ENCODE measurements around the gene ACSL3.
A peak's percentile ranks its signal among the peaks of the same experiment; 100 is the strongest.

Gene ACSL3

GRCh38 chr2:222837643-222838056 is 23.2 kb upstream of the ACSL3 start:
- no peak overlapping the region for H4K12ac ChIP-seq (ENCODE audit: low read depth, low read length)
- no peak overlapping the region for H3K4me2 ChIP-seq (ENCODE audit: low read length)
- H3K4ac ChIP-seq (ENCODE audit: low read depth, low read length): no peak overlapping the region
- no peak overlapping the region for H2AFZ ChIP-seq (ENCODE audit: insufficient read depth, low read length, poor library complexity)
- H4K91ac ChIP-seq (ENCODE audit: low read depth, low read length): no peak overlapping the region
- no peak overlapping the region for H3K9ac ChIP-seq (ENCODE audit: low read length)
- no peak overlapping the region for H3K14ac ChIP-seq (ENCODE audit: low read length)
- peaks cover 0 to 2% of the 10 kb centered on the region in 2 experiments for H3K4me1 ChIP-seq (ENCODE audit: control insufficient read depth in 1 of 2, insufficient read depth in 2 of 2, low read length in 2 of 2)
- no peak overlapping the region for H2AK5ac ChIP-seq (ENCODE audit: low read length)
- H3K27me3 ChIP-seq (ENCODE audit: insufficient read depth, low read length): no peaks in the 10 kb centered on the region
- no CpG with 5 or more reads among the region's 4 CpGs for WGBS (ENCODE audit: extremely low coverage, insufficient coverage, insufficient read length)
- no peak overlapping the region for H3K18ac ChIP-seq (ENCODE audit: low read length)
- no peak overlapping the region for H2BK120ac ChIP-seq (ENCODE audit: insufficient read depth, low read length, poor library complexity)
- H3K23ac ChIP-seq (ENCODE audit: low read length): no peak overlapping the region
- H3K9me3 ChIP-seq (ENCODE audit: insufficient read depth, low read depth, low read length): no peaks in the 10 kb centered on the region
- no peaks in the 10 kb centered on the region for H3K79me2 ChIP-seq (ENCODE audit: control insufficient read depth, insufficient read depth, low read length, poor library complexity)
- peak; percentile 83 to 93 for DNase-seq
- no peaks in the 10 kb centered on the region for H3K36me3 ChIP-seq (ENCODE audit: control insufficient read depth in 1 of 2, insufficient read depth in 2 of 2, low read length in 2 of 2)
- H3K4me3 ChIP-seq (ENCODE audit: low read depth, low read length): no peak overlapping the region
- H2BK5ac ChIP-seq (ENCODE audit: low read depth, low read length, poor library complexity): no peak overlapping the region
- H3K79me1 ChIP-seq (ENCODE audit: low read length): no peaks in the 10 kb centered on the region
- H2BK12ac ChIP-seq (ENCODE audit: low read length): no peak overlapping the region
- H3K27ac ChIP-seq (ENCODE audit: low read depth, low read length): no peak overlapping the region
- H4K8ac ChIP-seq (ENCODE audit: low read depth, low read length): no peak overlapping the region

GRCh38 chr2:222840060-222840802 is 20.6 kb upstream of the ACSL3 start:
- Histone ChIP-seq H3K9me3 (ENCODE audit: insufficient read depth, low read depth, low read length) (no peaks in the 10 kb centered on the region), H3K36me3 (ENCODE audit: control insufficient read depth in 1 of 2, insufficient read depth in 2 of 2, low read length in 2 of 2) (no peaks in the 10 kb centered on the region), H3K4me1 (ENCODE audit: control insufficient read depth in 1 of 2, insufficient read depth in 2 of 2, low read length in 2 of 2) (peaks cover 0 to 2% of the 10 kb centered on the region in 2 experiments), H3K27ac (ENCODE audit: low read depth, low read length) (no peak overlapping the region), H2BK5ac (ENCODE audit: low read depth, low read length, poor library complexity) (no peak overlapping the region), H3K4me2 (ENCODE audit: low read length) (no peak overlapping the region), H3K79me2 (ENCODE audit: control insufficient read depth, insufficient read depth, low read length, poor library complexity) (no peaks in the 10 kb centered on the region), H4K8ac (ENCODE audit: low read depth, low read length) (no peak overlapping the region), H4K12ac (ENCODE audit: low read depth, low read length) (no peak overlapping the region), H3K23ac (ENCODE audit: low read length) (no peak overlapping the region), H3K4ac (ENCODE audit: low read depth, low read length) (no peak overlapping the region), H3K79me1 (ENCODE audit: low read length) (no peaks in the 10 kb centered on the region), H2BK120ac (ENCODE audit: insufficient read depth, low read length, poor library complexity) (no peak overlapping the region), H3K18ac (ENCODE audit: low read length) (no peak overlapping the region), H2AFZ (ENCODE audit: insufficient read depth, low read length, poor library complexity) (no peak overlapping the region), H3K27me3 (ENCODE audit: insufficient read depth, low read length) (no peaks in the 10 kb centered on the region), H4K91ac (ENCODE audit: low read depth, low read length) (no peak overlapping the region), H3K4me3 (ENCODE audit: low read depth, low read length) (no peak overlapping the region), H2BK12ac (ENCODE audit: low read length) (no peak overlapping the region), H2AK5ac (ENCODE audit: low read length) (no peak overlapping the region), H3K9ac (ENCODE audit: low read length) (no peak overlapping the region), H3K14ac (ENCODE audit: low read length) (no peak overlapping the region)
- no peak for DNase-seq
- no CpG with 5 or more reads among the region's 3 CpGs for WGBS (ENCODE audit: extremely low coverage, insufficient coverage, insufficient read length)

- Histone ChIP-seq H3K4me2 (ENCODE audit: low read length) (no peak overlapping the region), H2BK120ac (ENCODE audit: insufficient read depth, low read length, poor library complexity) (no peak overlapping the region), H4K8ac (ENCODE audit: low read depth, low read length) (no peak overlapping the region), H3K14ac (ENCODE audit: low read length) (no peak overlapping the region), H3K4me3 (ENCODE audit: low read depth, low read length) (no peak overlapping the region), H3K27me3 (ENCODE audit: insufficient read depth, low read length) (no peaks in the 10 kb centered on the region), H3K9ac (ENCODE audit: low read length) (no peak overlapping the region), H2BK12ac (ENCODE audit: low read length) (no peak overlapping the region), H2AFZ (ENCODE audit: insufficient read depth, low read length, poor library complexity) (no peak overlapping the region), H3K23ac (ENCODE audit: low read length) (no peak overlapping the region), H2BK5ac (ENCODE audit: low read depth, low read length, poor library complexity) (no peak overlapping the region), H4K12ac (ENCODE audit: low read depth, low read length) (no peak overlapping the region), H2AK5ac (ENCODE audit: low read length) (no peak overlapping the region), H3K79me1 (ENCODE audit: low read length) (no peaks in the 10 kb centered on the region), H3K9me3 (ENCODE audit: insufficient read depth, low read depth, low read length) (no peaks in the 10 kb centered on the region), H3K4ac (ENCODE audit: low read depth, low read length) (no peak overlapping the region), H3K27ac (ENCODE audit: low read depth, low read length) (no peak overlapping the region), H3K4me1 (ENCODE audit: control insufficient read depth in 1 of 2, insufficient read depth in 2 of 2, low read length in 2 of 2) (peaks cover 0 to 2% of the 10 kb centered on the region in 2 experiments), H3K79me2 (ENCODE audit: control insufficient read depth, insufficient read depth, low read length, poor library complexity) (no peaks in the 10 kb centered on the region), H4K91ac (ENCODE audit: low read depth, low read length) (no peak overlapping the region), H3K18ac (ENCODE audit: low read length) (no peak overlapping the region), H3K36me3 (ENCODE audit: control insufficient read depth in 1 of 2, insufficient read depth in 2 of 2, low read length in 2 of 2) (no peaks in the 10 kb centered on the region)
- no CpG with 5 or more reads among the region's 3 CpGs for WGBS (ENCODE audit: extremely low coverage, insufficient coverage, insufficient read length)
- DNase-seq: peak in 1 of 2 donors; percentile 7
These were observed 18.2 kb upstream of the ACSL3 start for GRCh38 chr2:222842491-222843174.

GRCh38 chr2:222844323-222844722 is 16.5 kb upstream of the ACSL3 start:
- WGBS (ENCODE audit: extremely low coverage, insufficient coverage, insufficient read length): no CpG with 5 or more reads among the region's 6 CpGs

More at GRCh38 chr2:222844323-222844722, 16.5 kb upstream of the ACSL3 start:
- peak; percentile 39 to 62 for DNase-seq
- H4K91ac ChIP-seq (ENCODE audit: low read depth, low read length): no peak overlapping the region
- no peak overlapping the region for H3K4me3 ChIP-seq (ENCODE audit: low read depth, low read length)
- no peak overlapping the region for H4K12ac ChIP-seq (ENCODE audit: low read depth, low read length)
- H3K23ac ChIP-seq (ENCODE audit: low read length): no peak overlapping the region
- H2AK5ac ChIP-seq (ENCODE audit: low read length): no peak overlapping the region
- H2AFZ ChIP-seq (ENCODE audit: insufficient read depth, low read length, poor library complexity): no peak overlapping the region
- no peak overlapping the region for H2BK12ac ChIP-seq (ENCODE audit: low read length)
- H3K27ac ChIP-seq (ENCODE audit: low read depth, low read length): no peak overlapping the region
- H3K27me3 ChIP-seq (ENCODE audit: insufficient read depth, low read length): no peaks in the 10 kb centered on the region
- H3K36me3 ChIP-seq (ENCODE audit: control insufficient read depth in 1 of 2, insufficient read depth in 2 of 2, low read length in 2 of 2): no peaks in the 10 kb centered on the region
- no peak overlapping the region for H3K9ac ChIP-seq (ENCODE audit: low read length)
- no peak overlapping the region for H4K8ac ChIP-seq (ENCODE audit: low read depth, low read length)
- H3K4me1 ChIP-seq (ENCODE audit: control insufficient read depth in 1 of 2, insufficient read depth in 2 of 2, low read length in 2 of 2): no peaks in the 10 kb centered on the region
- no peak overlapping the region for H2BK120ac ChIP-seq (ENCODE audit: insufficient read depth, low read length, poor library complexity)
- H3K9me3 ChIP-seq (ENCODE audit: insufficient read depth, low read depth, low read length): no peaks in the 10 kb centered on the region
- H3K14ac ChIP-seq (ENCODE audit: low read length): no peak overlapping the region
- H3K18ac ChIP-seq (ENCODE audit: low read length): no peak overlapping the region
- no peaks in the 10 kb centered on the region for H3K79me2 ChIP-seq (ENCODE audit: control insufficient read depth, insufficient read depth, low read length, poor library complexity)
- no peak overlapping the region for H3K4me2 ChIP-seq (ENCODE audit: low read length)
- no peak overlapping the region for H2BK5ac ChIP-seq (ENCODE audit: low read depth, low read length, poor library complexity)
- no peak overlapping the region for H3K4ac ChIP-seq (ENCODE audit: low read depth, low read length)
- H3K79me1 ChIP-seq (ENCODE audit: low read length): no peaks in the 10 kb centered on the region

All from trophoblast cell (in vitro differentiated cells and primary cell).